Fibroblast of gingiva (primary cell): ENCODE data around the gene ATP2C2.

Experiments
- DNase-seq: peaks from one replicate; pipeline ENCODE4 v3.0.0-alpha.2; 2011; ENCODE audit warnings: low read depth

The ATP2C2 gene

GRCh38 chr16:84451781-84452180 lies 83.4 kb downstream of the ATP2C2 start:
- no peak for DNase-seq

GRCh38 chr16:84453061-84453752 lies 84.9 kb downstream of the ATP2C2 start:
- no peak for DNase-seq

- no peak for DNase-seq
Observed at GRCh38 chr16:84454611-84455010, 86.3 kb downstream of the ATP2C2 start.

- DNase-seq: no peak
Observed at GRCh38 chr16:84455031-84455430, 86.7 kb downstream of the ATP2C2 start.

GRCh38 chr16:84458606-84459532 lies 90.5 kb downstream of the ATP2C2 start:
- no peak for DNase-seq

GRCh38 chr16:84459533-84459894 lies 91.2 kb downstream of the ATP2C2 start:
- DNase-seq: no peak

GRCh38 chr16:84459941-84460405 lies 91.6 kb downstream of the ATP2C2 start:
- no peak for DNase-seq

GRCh38 chr16:84460406-84461028 lies 92.2 kb downstream of the ATP2C2 start:
- no peak for DNase-seq

- DNase-seq: no peak
Observed at GRCh38 chr16:84461029-84461412, 92.7 kb downstream of the ATP2C2 start.

GRCh38 chr16:84461413-84462295 lies 93.3 kb downstream of the ATP2C2 start:
- no peak for DNase-seq

GRCh38 chr16:84462296-84463210 lies 94.2 kb downstream of the ATP2C2 start:
- no peak for DNase-seq

GRCh38 chr16:84463221-84463620 lies 94.9 kb downstream of the ATP2C2 start:
- DNase-seq: no peak

- no peak for DNase-seq
Observed at GRCh38 chr16:84464116-84464515, 95.8 kb downstream of the ATP2C2 start.

GRCh38 chr16:84465154-84465553 lies 96.8 kb downstream of the ATP2C2 start:
- DNase-seq: no peak

- no peak for DNase-seq
Observed at GRCh38 chr16:84466692-84467091, 98.4 kb downstream of the ATP2C2 start.

- DNase-seq: no peak
Observed at GRCh38 chr16:84467256-84467655, 98.9 kb downstream of the ATP2C2 start.

- no peak for DNase-seq
Observed at GRCh38 chr16:84467709-84468108, 99.4 kb downstream of the ATP2C2 start.

GRCh38 chr16:84471316-84471715 lies 103.0 kb downstream of the ATP2C2 start:
- DNase-seq: no peak

GRCh38 chr16:84471966-84472365 lies 103.6 kb downstream of the ATP2C2 start:
- no peak for DNase-seq

- no peak for DNase-seq
Observed at GRCh38 chr16:84475643-84476240, 107.4 kb downstream of the ATP2C2 start.
